DLD1 (cell line): Measurements from ENCODE around the gene ZBTB7C.

Experiments
- in situ Hi-C: cut with HindIII; loops from 2 replicates; pipeline ENCODE4 v1.10.0; 2017; ENCODE audit warnings: low sequenced_read_pairs

The ZBTB7C gene

DNA sequence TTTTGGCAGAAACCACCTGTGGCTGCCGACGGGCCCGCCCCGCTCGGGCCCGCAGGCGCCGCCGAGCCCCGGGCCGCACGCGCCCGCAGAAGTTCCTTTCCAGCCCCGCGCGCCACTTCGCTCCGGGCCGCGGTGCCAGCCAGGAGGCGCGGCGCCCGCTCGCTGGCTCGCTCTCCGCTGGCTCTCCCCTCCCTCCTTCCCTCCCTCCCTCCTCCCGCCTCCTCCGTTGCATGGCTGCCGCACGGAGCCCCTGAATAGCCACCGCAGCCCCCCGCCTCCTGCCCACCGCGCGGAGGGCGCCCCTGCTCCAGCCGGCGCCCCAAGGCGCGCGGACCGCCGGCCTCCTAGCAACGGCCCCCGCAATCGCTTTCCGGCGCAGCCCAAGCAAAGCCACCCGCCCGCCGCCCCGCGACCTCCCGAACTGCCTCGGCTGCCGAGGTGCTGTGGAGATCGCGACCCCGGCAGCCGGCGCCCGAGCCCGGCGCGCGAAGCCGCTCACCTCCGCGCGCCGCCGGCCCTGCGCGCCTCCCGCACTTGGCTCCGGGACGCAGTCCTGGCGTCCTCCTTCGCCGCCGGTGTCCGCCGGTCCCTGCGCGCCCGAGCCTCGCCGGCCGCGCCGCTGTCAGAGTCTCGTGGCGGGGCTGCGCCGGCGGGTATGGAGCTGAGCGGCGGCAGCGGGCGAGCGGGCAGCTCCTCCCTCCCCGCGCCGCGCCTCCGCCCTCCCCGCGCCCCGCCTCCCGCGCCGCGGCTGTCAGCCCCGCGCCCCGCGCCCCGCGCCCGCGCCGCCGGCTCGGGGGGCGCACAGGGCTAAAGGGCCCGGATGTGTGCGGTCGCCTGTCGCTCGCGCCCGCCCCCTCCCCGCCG is at the start of gene ZBTB7C:
Gene ZBTB7C (minus strand): TSS at position 657 of the 864 bp plus-strand sequence.
- in situ Hi-C loops = no loop called here

DNA sequence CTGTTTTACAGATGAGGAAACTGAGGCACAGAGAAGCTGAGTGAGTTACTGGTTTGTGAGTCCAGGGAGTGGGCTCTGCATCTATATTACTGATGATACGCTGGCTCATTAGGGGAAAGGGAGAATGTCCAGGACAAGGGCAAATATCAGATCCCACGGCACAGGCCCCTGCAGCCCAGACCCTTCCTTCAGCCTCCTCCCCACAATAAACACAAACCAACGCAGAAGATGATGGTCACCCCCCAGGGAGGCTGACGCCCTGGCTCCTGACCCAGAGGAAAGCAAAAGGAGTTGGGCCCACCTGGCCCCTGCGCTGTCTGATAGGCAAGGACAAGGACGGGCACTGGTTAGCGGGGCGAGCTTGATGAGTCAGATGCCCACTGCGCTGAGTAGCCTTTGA is 47.7 kb upstream of the ZBTB7C start:
- in situ Hi-C loops = no loop called here

DNA sequence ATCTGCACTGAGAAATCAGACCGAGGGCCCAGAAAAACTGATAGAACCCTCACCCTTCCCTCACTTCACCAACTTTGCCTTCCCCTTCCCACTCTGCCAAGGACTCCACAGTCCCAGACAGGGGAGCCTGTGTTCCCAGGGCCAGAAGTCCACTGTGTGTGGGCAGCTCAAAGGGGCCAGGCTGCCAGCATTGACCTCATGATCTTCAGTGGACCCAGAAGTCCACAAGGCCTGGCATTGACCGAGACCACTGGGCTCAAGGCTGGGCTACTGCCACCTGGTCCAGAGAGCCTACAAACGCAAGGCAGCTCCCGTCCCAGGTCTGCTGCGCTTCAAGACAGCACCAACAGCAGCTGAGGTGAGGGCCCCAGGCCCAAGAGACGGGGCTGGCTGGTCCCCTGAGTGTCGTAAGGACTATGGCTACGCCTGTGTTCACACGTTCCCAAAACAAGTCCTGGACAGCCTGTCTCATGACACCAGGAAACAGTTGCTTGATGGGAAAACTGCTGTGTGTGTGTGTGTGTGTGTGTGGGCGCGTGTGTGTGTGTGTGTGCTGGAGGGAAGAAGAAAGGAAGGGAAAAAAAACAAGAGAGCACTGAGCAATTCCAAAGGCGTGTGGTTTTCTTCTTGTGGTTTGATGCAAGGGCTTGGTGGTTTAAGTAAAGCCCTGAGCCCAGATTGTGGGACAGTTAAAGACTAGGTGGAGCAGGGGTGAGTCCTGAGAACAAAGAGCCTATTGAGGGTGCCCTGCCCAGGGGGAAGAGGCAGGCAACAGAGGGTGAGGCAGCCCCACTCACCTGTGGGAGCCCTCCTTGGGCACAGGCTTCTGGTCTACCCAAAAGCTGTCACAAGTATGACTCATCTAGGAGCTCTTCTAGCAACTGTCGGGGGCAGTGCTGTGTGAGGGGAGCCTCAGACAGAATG is 46.6 kb upstream of the ZBTB7C start:
- in situ Hi-C loops = no loop called here

DNA sequence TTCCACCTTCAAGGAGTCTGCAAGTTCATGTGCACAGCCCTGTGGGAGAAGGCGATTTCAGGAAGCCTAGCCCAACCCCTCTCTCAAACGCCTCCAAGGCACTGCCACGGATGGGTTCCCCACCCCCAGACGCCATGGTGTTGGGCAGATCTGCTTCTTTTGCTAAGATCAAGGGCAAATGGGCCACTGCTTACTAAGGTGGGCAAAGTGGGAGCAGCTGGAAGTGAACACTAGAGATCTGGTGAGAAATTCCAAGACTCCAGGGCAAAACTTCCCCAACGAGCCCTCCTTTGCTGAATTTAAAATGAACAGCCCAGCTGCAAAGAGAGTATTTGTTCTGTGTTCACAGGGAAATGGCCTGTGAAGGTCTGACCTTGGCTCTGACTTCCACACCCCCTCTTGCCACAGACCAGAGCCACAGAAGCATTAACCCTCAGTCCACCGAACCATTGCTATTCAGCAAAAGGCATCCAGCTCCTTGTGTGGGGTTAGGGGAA is 45.1 kb upstream of the ZBTB7C start:
- in situ Hi-C loops = no loop called here

DNA sequence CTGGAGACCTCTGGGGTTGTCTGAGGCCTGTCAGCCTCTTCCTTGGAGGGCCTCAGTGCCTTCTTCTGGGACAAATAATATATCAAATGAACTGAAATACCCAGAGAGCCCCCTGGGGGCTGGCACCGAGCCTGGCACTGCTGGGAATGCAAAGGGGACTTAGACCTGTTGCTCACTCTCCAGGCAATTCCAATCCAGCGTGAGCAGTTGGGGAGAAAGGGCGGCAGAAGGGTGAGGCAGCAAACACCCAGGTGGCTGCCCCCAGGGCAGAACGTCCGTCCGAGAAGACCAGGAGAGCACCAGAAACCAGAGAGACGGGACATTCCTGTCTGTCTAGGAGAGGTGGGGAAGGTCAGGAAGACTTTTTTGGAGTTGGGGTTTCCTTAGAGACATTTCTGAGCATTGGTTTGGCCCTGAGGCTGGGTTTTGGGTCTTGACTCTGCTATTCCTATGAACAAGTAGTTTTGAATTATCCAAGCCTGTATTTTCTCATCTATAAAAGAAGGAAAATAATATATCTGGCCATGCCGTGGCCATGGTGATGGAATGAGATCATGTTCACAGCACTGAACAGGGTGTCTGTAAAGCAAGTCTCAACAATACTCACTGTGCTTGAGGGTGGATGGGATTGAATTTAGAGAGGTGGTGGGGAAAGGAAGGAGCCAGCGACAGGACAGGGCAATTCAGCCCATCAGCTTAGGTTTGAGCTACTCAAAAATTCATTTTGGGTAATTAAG is 44.3 kb upstream of the ZBTB7C start:
- in situ Hi-C loops = no loop called here

DNA sequence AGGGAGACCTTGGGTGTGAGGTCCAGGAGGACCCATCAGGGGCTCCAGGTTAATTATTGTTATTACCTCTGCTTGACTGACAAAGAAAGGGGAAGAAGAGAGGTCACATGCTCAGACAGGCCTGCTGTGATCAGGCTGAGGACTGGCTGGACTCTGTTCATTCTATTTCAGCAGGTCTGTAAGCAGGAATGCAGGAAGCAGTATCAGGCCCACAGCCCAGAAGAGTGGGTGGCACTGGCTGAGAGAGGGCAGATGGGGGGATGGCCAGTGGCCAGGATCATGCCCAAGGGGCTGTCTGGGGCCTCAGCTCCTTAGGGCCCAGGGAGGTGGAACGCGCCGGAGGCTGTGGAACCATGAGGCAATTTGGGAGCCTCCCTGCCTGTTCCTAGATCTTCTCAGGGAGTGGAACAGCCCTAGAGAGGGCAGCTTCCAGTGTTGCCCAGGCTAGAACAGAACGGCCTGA is 43.7 kb upstream of the ZBTB7C start:
- in situ Hi-C loops = no loop called here

DNA sequence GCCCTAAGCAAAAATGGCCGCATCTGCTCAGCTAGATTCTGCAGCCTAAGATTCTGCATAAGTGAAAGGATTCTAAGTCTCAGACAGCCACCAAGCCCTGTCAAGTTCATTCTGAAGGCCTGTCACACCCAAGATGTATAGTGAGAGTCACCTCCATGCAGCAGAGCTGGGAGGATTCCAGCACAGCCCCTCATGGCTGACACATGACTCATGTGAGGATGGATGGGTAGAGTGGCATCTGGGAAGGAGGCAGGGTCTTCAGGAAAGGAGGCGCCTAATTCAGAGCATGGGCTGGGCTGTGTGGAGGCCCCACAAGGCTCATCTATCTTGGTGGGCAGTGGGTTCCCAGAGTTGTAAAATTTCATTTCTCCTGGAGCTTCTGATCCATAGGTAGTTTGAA is 41.5 kb upstream of the ZBTB7C start:
- in situ Hi-C loops = no loop called here

DNA sequence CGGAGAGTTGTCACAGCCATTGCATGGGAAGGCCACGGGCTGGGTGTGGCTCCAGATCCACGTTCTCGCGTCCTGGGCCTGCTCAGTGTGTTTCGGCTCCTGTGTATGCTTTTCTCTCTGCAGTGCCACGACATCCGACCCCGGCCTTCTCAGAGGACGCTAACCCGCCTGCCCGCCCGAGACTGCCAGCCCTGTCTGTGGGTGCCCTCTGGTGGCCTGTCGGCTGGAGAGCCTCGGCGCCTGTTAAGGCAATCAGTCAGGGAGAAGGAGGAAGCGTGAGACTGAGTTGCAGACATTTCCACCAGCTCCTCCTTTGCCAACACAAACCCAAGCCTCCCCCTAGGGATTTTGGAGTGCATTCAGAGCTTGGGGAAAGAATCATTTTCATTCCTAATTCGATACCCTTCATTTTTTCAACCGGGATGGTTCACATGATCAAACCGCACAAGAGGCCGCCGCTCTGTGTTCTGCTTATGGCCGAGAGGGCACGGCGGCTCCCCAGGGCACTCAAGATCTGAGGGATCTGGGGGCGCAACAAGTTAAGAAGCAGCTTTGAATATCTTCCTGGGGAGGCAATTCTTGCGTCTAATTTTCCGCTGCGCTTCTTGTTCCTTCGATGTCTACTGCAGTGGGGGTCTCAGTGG is 37.5 kb upstream of the ZBTB7C start:
- in situ Hi-C loops = loop anchor here (25.0 kb wide), 3 partner anchors 209 to 634 kb away; no protein-coding TSS in a partner anchor

DNA sequence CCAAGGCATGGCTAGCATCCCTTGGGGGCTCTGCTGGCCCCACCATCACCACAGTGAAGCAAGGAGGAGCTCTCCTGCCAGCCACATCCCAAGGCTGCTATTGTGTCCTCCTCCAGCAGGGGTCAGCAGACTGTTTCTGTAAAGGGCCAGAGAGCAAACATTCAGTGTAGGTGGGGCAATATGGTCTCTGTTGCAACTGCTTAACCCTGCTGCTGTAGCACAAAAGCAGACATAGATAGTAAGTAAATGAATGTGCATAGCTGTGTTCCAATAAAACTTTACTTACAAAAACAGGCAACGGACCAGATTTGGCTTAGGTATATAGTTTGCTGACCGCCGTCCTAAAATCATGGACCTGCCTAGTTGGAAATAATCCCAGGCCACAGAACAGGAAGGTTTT is 36.4 kb upstream of the ZBTB7C start:
- in situ Hi-C loops = loop anchor here (25.0 kb wide), 3 partner anchors 208 to 633 kb away; no protein-coding TSS in a partner anchor

DNA sequence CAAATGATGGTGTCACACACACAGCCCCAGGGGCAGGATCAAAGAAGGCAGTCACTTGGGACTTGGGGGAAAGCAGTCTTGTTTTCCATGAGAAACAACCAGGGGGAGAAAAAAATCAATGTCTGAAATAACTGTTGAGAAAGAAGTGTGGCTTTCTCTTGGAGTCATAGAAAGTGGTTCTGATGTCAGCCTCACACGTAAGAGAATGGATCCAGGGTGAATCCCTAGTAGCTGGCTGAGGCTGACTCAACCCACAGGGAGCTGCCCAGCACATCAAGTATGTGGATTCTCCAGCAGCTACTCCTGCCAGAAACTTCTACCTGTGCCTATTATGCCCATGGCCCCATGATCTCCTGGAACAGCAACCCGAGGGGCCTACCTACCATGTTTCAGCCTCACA is 33.6 kb upstream of the ZBTB7C start:
- in situ Hi-C loops = loop anchor here (25.0 kb wide), 3 partner anchors 205 to 630 kb away; no protein-coding TSS in a partner anchor

DNA sequence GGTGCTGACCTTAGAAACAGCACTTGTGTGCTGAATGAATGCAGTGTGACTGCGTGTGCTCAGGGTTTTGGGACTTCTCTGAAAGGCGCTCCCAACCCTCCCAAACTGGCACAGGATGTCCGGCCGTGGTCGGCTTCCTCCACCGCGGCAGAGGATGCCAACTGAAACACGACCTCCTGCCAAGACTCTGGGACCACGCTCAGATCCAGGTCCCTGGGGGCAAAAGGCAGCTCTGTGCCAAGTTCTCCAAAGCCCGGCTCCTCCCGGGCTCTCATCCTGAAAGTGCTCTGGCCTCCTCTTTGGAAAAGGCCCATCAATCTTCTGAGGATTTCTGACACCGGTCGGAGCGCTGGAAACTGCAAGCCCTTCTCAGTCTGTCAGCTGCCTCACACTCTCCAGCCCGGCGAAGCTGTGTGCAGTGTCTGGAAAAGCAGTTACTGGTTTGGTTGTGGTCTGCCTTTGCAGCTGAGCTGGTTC is 32.3 kb upstream of the ZBTB7C start:
- in situ Hi-C loops = loop anchor here (25.0 kb wide), 3 partner anchors 204 to 629 kb away; no protein-coding TSS in a partner anchor

DNA sequence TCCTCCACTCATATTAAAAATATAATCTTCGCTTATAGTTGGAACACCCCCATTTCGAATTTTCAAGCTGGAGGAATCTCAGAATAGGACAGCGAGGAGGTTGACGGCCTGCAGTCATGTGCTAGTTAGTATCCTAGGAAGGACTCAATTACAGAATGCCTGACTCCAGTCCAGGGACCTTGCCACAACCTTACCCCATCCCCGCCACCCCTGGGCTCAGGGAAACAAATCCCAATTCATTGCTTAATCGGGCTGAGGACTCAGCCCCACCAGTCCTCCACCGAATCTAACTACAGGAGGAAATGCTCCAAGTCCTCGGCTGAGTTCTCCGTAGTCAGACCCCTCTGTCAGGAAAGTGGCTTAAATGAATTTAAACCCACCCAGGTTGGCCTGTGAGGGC is 31.7 kb upstream of the ZBTB7C start:
- in situ Hi-C loops = loop anchor here (25.0 kb wide), 3 partner anchors 204 to 629 kb away; no protein-coding TSS in a partner anchor

DNA sequence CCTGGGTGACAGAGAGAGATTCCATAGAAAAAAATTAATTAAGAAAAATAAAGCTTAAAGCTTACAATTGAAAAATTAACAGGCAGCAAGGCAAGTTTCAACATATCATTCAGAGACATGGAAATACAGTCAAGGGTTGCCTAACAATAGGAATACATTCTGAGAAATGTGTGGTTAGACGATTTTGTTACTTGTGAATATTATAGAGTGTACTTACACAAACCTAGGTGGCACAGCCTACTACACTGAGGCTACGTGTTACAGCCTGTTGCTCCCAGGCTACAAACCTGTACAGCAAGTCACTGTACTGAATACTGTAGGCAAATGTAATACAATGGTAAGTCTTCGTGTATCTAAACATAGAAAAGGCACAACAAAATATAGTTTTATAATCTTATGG is 27.7 kb upstream of the ZBTB7C start:
- in situ Hi-C loops = loop anchor here (25.0 kb wide), 3 partner anchors 200 to 625 kb away; no protein-coding TSS in a partner anchor

DNA sequence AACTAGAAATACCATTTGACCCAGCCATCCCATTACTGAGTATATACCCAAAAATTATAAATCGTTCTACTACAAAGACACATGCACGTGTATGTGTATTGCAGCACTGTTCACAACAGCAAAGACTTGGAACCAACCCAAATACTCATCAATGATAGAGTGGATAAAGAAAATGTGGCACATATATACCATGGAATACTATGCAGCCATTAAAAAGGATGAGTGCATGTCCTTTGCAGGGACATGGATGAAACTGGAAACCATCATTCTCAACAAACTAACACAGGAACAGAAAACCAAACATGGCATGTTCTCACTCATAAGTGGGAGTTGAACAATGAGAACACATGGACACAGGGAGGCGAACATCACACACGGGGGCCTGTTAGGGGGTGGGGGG is 25.2 kb upstream of the ZBTB7C start:
- in situ Hi-C loops = loop anchor here (25.0 kb wide), 3 partner anchors 197 to 622 kb away; no protein-coding TSS in a partner anchor

DNA sequence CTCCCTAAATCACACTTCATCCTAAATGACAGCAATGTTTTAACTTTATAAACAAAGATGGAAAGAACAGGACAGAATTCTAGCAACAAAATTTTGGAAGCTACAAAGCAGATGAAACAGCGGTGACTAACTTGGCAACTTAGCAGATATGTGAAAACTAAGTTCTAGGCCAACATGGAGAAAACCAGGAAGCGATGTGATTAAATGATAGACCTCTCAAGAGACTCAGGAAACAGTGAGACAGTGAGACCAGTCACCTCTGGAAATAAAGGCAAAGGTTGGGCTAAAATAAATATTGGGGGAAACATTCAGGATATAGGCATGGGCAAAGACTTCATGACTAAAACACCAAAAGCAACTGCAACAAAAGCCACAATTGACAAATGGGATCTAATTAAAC is 24.4 kb upstream of the ZBTB7C start:
- in situ Hi-C loops = loop anchor here (25.0 kb wide), 3 partner anchors 196 to 621 kb away; no protein-coding TSS in a partner anchor

DNA sequence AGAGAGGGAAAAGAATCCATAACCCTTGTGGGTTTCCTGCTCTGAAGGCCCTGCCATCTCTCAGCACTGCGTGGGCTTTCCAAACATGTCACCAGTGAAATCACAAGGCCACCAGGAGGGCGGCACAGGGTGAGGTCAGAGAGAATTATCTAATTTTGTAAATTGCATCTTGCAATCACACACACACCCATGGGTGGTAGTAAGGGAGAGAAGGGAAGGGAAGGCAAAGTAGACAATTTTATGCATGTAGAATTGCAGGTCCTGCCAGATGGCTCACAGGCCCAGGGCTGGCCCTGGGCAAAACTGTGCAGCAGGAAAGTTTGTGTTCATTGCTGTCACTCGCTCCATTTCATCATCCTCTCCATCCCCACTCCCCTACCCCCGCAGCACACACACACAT is 21.0 kb upstream of the ZBTB7C start:
- in situ Hi-C loops = loop anchor here (25.0 kb wide), 3 partner anchors 193 to 618 kb away; no protein-coding TSS in a partner anchor

DNA sequence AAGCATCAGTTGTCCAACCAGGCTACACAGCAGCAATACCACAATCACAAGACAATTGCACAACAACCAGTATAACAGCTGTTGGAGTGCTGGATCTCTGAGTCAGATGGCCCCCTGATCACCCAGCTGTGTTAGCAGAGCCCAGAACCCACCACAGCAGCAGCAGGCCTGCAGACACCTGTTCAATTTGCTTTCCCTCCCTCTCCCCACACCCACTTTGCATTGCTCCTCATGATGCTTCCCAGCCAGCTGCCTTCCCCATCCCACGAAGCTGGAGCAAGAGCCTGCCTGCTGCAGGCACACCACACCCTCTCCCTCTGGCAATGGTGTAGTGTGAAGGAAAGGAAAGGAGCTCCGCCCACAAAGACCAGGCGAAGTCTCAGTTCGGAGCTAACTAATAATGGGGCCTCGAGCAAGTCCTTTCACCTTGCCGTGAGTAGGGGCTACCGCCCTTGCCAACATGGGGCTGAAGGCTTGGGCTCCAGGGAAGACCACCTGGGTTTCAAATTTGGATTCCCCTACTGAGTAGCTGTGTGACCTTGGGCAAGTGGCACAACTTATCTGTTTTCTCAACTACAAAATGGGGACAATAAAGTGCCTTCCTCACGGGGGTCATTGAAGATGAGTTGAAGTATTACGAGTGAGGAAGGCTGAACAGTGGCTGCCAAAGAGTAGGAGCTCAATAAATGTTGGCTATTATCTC is 19.4 kb upstream of the ZBTB7C start:
- in situ Hi-C loops = loop anchor here (25.0 kb wide), 3 partner anchors 191 to 616 kb away; no protein-coding TSS in a partner anchor

DNA sequence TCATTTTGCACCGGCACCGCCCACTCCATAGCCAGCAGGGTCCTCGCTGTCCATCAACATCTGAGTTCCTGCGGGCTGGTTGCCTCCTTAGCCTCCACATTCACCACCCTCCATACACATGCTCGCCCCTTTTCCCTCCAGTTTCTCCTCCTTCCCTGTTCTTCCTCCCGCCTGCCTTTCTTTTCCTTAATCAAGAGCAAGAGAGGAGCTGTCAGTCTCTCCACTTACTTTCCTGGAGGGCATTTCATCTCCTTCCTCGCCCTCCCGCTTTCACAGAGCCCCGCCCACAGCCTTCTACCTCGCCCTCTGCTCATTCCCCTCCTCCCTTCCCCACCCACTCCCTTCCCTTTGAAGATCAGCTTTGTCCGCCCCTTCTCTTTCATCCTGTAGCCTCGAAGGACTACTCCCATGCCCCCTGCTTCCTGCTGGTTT is 13.8 kb upstream of the ZBTB7C start:
- in situ Hi-C loops = no loop called here
